Liver (tissue), 9 donors: ENCODE results near the gene IPMK. TPM values are rescaled to one million over a fixed set of nuclear protein-coding genes. Genes with fewer than 3 reads are reported as not detected.

Experiments used
- DNase-seq: peaks from one replicate; pipeline ENCODE4 v3.0.0-alpha.2; 2017; ENCODE audit warnings: low spot score
- H3K27ac ChIP-seq, 2 donors: one replicate each; pipeline ENCODE4 v1.7.0; 2013; ENCODE audit warnings: inconsistent platforms in 2 of 2, low read length in 2 of 2, control low read depth in 1 of 2, low read depth in 1 of 2, mild to moderate bottlenecking in 1 of 2
- H3K27me3 ChIP-seq, 4 donors: one replicate each; pipeline versions ENCODE4 v1.6.1 to v1.7.0; 2013; ENCODE audit warnings: low read length in 3 of 4, inconsistent platforms in 1 of 4, mild to moderate bottlenecking in 1 of 4, moderate library complexity in 1 of 4; ENCODE audit not compliant: control insufficient read depth in 4 of 4, insufficient read depth in 4 of 4
- H3K36me3 ChIP-seq, 4 donors: one replicate each; pipeline versions ENCODE4 v1.6.1 to v1.7.0; 2013; ENCODE audit warnings: low read length in 3 of 4, mild to moderate bottlenecking in 3 of 4, low read depth in 1 of 4, moderate library complexity in 1 of 4; ENCODE audit not compliant: control insufficient read depth in 4 of 4, insufficient read depth in 3 of 4
- H3K4me1 ChIP-seq, 4 donors: one replicate each; pipeline versions ENCODE4 v1.6.1 to v1.7.0; 2013; ENCODE audit warnings: low read length in 3 of 4, mild to moderate bottlenecking in 3 of 4, moderate library complexity in 1 of 4; ENCODE audit not compliant: control insufficient read depth in 4 of 4, insufficient read depth in 4 of 4
- H3K4me3 ChIP-seq, 3 donors: one replicate each; pipeline versions ENCODE4 v1.6.1 to v1.7.0; 2013; ENCODE audit warnings: low read length in 3 of 3, control low read depth in 1 of 3, low read depth in 1 of 3, mild to moderate bottlenecking in 1 of 3
- H3K9ac ChIP-seq, 2 donors: one replicate each; pipeline ENCODE4 v1.7.0; 2013; ENCODE audit warnings: low read length in 2 of 2, mild to moderate bottlenecking in 2 of 2, moderate library complexity in 2 of 2, control low read depth in 1 of 2, low read depth in 1 of 2
- H3K9me3 ChIP-seq, 4 donors: one replicate each; pipeline versions ENCODE4 v1.6.1 to v1.7.0; 2013; ENCODE audit warnings: low read length in 3 of 4; ENCODE audit not compliant: control insufficient read depth in 4 of 4
- CTCF ChIP-seq: fragments of 150-350 bp; IDR thresholded peaks from 2 replicates; pipeline ENCODE4 v1.5.1; 2017; ENCODE audit warnings: improper control_type of control experiment, low read depth, low read length; ENCODE audit not compliant: missing input control
- EGR1 ChIP-seq, 2 donors: IDR thresholded peaks; 2 replicates each; pipeline ENCODE4 v1.6.1; 2016 to 2018; ENCODE audit warnings: antibody characterized with exemption in 2 of 2, low read depth in 2 of 2
- FOXA2 ChIP-seq: IDR thresholded peaks from 2 replicates; pipeline ENCODE4 v1.6.1; 2016; ENCODE audit warnings: antibody characterized with exemption
- HNF4A ChIP-seq, 2 donors: conservative IDR thresholded peaks; 2 replicates each; pipeline ENCODE4 v1.6.1; 2016; ENCODE audit warnings: antibody characterized with exemption in 2 of 2, mild to moderate bottlenecking in 2 of 2
- JUND ChIP-seq, 2 donors: IDR thresholded peaks; 2 replicates each; pipeline ENCODE4 v1.6.1; 2016; ENCODE audit warnings: antibody characterized with exemption in 2 of 2
- NR2F2 ChIP-seq: IDR thresholded peaks from 2 replicates; pipeline ENCODE4 v1.6.1; 2016; ENCODE audit warnings: antibody characterized with exemption
- RAD21 ChIP-seq, 2 donors: IDR thresholded peaks; 2 replicates each; pipeline ENCODE4 v1.6.1; 2016; ENCODE audit warnings: antibody characterized with exemption in 2 of 2, mild to moderate bottlenecking in 2 of 2
- SP1 ChIP-seq: IDR thresholded peaks from 2 replicates; pipeline ENCODE4 v1.6.1; 2018; ENCODE audit warnings: antibody characterized with exemption, mild to moderate bottlenecking
- TAF1 ChIP-seq: conservative IDR thresholded peaks from 2 replicates; pipeline ENCODE4 v1.6.1; 2016; ENCODE audit warnings: antibody characterized with exemption, mild to moderate bottlenecking
- YY1 ChIP-seq: IDR thresholded peaks from 2 replicates; pipeline ENCODE4 v1.6.1; 2016; ENCODE audit warnings: antibody characterized with exemption, mild to moderate bottlenecking
- WGBS: extraction: QIAGEN DNeasy Blood & Tissue Kit; methylation state at CpG from one replicate; pipeline ENCODE4 v1.1.7; 2013; 5-methylcytosine and 5-hydroxymethylcytosine counted together
- polyA plus RNA-seq, 2 donors: library from polyadenylated mRNA; stranded (reverse) in 1 of 2; unstranded in 1 of 2; fragments of 200-250 nt in 1 of 2; fragments of >200 nt in 1 of 2; fragmentation: Nextera tagmentation in 1 of 2; extraction: Ambion mirVana in 1 of 2; gene quantifications; one replicate each; pipeline versions ENCODE4 v1.2.1 to v1.2.3, GENCODE V29; 2013 to 2015
- total RNA-seq, 2 donors: library from RNA; depleted of rRNA; stranded (reverse); fragments of >200 nt; gene quantifications; one replicate each; pipeline ENCODE4 v1.2.3, GENCODE V29; 2014
- TF ChIP-seq, protein P1 (sequence below): IDR thresholded peaks from 2 replicates; pipeline ENCODE4 v1.6.1; 2016; ENCODE audit warnings: antibody characterized with exemption
- TF ChIP-seq, protein P2 (sequence below): IDR thresholded peaks from 2 replicates; pipeline ENCODE4 v1.6.1; 2016; ENCODE audit warnings: antibody characterized with exemption, mild to moderate bottlenecking
- TF ChIP-seq, protein P3 (sequence below): IDR thresholded peaks from 2 replicates; pipeline ENCODE4 v1.6.1; 2016; ENCODE audit warnings: antibody characterized with exemption
- donor health status: healthy.
- donor health status: healthy.
- donor health status: healthy.
- donor health status: healthy.
- donor health status: healthy.

The IPMK gene
- total and polyA plus RNA-seq, 4 donors: 1.4 to 5.2 (median 3.3) TPM

DNA sequence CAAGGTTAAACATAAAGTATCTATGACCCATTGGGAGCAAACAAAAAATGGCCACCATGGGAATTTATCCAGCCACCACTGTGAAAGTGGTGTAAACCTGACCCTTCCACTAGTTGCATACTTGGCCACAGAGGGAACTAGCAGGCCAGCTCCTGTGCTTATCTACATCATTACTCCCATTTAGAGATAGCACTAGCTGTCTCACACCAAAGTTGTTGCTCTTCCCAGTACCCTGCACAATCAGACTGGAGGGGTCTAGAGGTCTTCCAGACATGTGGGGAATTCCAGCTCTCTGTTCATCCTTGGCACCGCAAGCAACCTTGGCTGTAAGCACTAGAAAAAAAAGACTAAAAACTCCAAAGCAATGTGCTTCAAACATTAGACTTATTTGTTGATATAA lies 113.9 kb downstream of the IPMK start:
- no peaks in the 10 kb centered on the region for H3K36me3 ChIP-seq
- H3K4me3 ChIP-seq: no peak overlapping the region
- peaks cover 0 to 4% (median 1%) of the 10 kb centered on the region in 4 donors for H3K4me1 ChIP-seq
- no peak for DNase-seq
- no peak overlapping the region for H3K27ac ChIP-seq
- H3K9me3 ChIP-seq: no peaks in the 10 kb centered on the region
- WGBS: 75% methylated on average over 1 of the region's 1 CpG
- H3K27me3 ChIP-seq: peaks cover 0 to 4% (median 0%) of the 10 kb centered on the region in 4 donors
- H3K9ac ChIP-seq: no peak overlapping the region
- TF ChIP-seq CTCF (no peak), YY1 (no peak), SP1 (no peak), NR2F2 (no peak), JUND (IDR thresholded peaks at IDR 0.05) (no peak), TAF1 (no peak), FOXA2 (no peak), HNF4A (conservative IDR thresholded peaks at IDR 0.05) (no peak), EGR1 (IDR thresholded peaks at IDR 0.05; ENCODE audit: low read depth in 2 of 2) (no peak)
- TF ChIP-seq, protein P1, sequence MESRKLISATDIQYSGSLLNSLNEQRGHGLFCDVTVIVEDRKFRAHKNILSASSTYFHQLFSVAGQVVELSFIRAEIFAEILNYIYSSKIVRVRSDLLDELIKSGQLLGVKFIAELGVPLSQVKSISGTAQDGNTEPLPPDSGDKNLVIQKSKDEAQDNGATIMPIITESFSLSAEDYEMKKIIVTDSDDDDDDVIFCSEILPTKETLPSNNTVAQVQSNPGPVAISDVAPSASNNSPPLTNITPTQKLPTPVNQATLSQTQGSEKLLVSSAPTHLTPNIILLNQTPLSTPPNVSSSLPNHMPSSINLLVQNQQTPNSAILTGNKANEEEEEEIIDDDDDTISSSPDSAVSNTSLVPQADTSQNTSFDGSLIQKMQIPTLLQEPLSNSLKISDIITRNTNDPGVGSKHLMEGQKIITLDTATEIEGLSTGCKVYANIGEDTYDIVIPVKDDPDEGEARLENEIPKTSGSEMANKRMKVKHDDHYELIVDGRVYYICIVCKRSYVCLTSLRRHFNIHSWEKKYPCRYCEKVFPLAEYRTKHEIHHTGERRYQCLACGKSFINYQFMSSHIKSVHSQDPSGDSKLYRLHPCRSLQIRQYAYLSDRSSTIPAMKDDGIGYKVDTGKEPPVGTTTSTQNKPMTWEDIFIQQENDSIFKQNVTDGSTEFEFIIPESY: no peak

- H3K4me3 ChIP-seq: no peak overlapping the region
- DNase-seq: peak; percentile 41
- TF ChIP-seq, protein P2, sequence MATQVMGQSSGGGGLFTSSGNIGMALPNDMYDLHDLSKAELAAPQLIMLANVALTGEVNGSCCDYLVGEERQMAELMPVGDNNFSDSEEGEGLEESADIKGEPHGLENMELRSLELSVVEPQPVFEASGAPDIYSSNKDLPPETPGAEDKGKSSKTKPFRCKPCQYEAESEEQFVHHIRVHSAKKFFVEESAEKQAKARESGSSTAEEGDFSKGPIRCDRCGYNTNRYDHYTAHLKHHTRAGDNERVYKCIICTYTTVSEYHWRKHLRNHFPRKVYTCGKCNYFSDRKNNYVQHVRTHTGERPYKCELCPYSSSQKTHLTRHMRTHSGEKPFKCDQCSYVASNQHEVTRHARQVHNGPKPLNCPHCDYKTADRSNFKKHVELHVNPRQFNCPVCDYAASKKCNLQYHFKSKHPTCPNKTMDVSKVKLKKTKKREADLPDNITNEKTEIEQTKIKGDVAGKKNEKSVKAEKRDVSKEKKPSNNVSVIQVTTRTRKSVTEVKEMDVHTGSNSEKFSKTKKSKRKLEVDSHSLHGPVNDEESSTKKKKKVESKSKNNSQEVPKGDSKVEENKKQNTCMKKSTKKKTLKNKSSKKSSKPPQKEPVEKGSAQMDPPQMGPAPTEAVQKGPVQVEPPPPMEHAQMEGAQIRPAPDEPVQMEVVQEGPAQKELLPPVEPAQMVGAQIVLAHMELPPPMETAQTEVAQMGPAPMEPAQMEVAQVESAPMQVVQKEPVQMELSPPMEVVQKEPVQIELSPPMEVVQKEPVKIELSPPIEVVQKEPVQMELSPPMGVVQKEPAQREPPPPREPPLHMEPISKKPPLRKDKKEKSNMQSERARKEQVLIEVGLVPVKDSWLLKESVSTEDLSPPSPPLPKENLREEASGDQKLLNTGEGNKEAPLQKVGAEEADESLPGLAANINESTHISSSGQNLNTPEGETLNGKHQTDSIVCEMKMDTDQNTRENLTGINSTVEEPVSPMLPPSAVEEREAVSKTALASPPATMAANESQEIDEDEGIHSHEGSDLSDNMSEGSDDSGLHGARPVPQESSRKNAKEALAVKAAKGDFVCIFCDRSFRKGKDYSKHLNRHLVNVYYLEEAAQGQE: peak; percentile 29
- peak; percentile 64 for TF ChIP-seq CTCF
- TF ChIP-seq RAD21 (IDR thresholded peaks at IDR 0.05): peak; percentile 77 to 78
- TF ChIP-seq, protein P3, sequence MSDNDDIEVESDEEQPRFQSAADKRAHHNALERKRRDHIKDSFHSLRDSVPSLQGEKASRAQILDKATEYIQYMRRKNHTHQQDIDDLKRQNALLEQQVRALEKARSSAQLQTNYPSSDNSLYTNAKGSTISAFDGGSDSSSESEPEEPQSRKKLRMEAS: no peak
Observed at GRCh38 chr10:58152673-58153263, 114.9 kb downstream of the IPMK start.

More at GRCh38 chr10:58152673-58153263, 114.9 kb downstream of the IPMK start:
- Histone ChIP-seq H3K27me3 (peaks cover 0 to 4% (median 0%) of the 10 kb centered on the region in 4 donors), H3K9ac (no peak overlapping the region), H3K4me1 (peaks cover 0 to 4% (median 1%) of the 10 kb centered on the region in 4 donors), H3K9me3 (no peaks in the 10 kb centered on the region), H3K27ac (no peak overlapping the region), H3K36me3 (no peaks in the 10 kb centered on the region)
- 32% methylated on average over 8 of the region's 8 CpGs for WGBS
